Stimulated activated CD8-positive, alpha-beta memory T cell treated with anti-CD3 and anti-CD28 coated beads, Interleukin-4, amount 100 ng/mL, for 4 hours (primary cell): ENCODE data around the gene EDA.

Experiments used
- DNase-seq, 2 donors: peaks; one replicate each; pipeline ENCODE4 v3.0.0-alpha.2; 2020; ENCODE audit warnings: low read depth in 2 of 2, low spot score in 1 of 2

EDA gene

DNA sequence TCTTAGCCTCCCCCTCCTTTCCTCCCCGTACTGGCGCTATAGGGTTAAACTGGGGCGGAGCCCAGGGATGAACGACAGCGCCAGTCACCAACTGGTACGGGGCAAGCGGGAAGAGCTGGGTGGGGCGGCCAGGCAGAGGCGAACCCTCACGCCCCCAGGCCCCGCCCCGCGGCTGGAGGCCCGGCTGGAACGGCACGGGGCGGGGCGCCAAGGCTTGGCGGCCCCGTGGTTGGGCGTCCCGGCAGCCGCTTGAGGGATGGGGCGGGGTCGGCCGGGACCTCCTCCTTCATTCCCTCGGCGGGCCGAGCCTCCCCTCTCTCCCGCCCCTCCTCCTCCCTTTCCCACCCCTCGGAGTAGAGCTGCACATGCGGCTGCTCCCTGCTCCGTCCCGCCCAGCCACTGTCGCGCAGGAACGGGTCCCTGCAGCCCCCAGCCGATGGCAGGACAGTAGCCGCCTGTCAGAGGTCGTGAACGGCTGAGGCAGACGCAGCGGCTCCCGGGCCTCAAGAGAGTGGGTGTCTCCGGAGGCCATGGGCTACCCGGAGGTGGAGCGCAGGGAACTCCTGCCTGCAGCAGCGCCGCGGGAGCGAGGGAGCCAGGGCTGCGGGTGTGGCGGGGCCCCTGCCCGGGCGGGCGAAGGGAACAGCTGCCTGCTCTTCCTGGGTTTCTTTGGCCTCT, at the start of gene EDA:
TSS of gene EDA (plus strand) at position 335 of the 678 bp plus-strand sequence.
- DNase-seq = peak; percentile 12 to 16

GRCh38 chrX:69568828-69569227, 47.1 kb upstream of the EDA start:
- DNase-seq = no peak

DNA sequence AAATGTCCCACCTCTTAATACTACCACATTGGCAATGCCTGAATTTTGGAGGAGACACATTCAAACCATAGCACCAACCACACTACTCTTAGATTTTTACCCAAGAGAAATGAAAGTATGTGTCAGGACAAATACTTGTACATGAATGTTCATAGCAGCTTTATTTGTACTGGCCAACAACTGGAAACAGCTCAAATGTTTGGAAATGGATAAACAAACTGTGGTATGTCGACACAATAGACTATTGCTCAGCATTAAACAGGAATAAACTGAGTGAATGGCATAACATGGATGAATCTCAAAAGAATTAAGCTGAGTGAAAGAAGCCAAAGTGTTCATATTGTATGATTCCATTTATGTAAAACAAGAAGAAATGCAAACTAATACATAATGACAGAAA, 18.5 kb upstream of the EDA start:
- no peak for DNase-seq

DNA sequence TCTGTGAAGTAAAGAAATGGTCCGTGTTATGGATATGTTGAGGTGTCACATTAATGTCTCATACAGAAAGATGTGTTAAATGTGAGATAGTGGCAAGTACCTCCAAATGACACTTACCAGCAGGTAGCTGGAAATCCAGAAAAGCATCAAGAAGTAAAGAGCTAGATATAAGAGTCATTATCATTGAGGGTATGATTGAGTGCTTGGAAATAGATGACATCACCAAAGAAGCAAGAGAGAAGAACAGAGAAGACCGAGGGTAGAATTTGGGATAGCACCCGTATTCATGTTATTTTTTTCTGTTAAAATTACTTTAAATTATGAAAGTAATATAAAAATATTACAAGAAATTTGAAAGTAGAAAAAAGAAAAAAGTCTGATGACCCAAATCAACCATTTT, 15.7 kb upstream of the EDA start:
- DNase-seq = no peak

DNA sequence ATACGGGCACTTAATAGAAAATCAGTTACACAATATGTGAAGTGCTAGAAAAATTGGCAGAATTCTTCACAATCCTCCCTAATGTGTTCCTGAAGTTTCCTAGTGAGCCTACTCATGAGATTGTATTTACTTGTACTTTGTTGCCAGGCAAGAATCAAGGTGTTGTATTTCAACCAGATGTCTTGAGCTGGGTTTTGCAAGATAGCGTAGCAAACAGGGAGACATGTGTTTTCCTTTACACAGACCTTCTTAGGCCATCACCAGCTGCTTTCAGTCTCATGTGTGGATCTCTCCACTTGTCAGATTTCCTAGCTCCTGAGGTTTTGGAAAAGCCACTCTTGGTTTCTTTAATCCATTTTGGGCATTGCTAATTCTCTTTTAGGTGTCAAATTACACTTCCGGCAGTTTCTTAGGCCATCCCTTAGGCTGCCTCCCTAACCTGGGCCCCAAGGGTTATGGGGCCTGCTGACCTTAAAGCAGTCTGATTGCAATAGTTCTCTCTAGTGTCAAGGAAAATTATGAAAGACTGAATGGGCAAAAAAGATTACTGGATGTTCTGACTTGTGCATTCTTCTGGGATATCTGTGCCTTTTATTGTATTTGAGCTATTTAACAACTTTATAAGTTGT, 12.2 kb upstream of the EDA start:
- no peak for DNase-seq

DNA sequence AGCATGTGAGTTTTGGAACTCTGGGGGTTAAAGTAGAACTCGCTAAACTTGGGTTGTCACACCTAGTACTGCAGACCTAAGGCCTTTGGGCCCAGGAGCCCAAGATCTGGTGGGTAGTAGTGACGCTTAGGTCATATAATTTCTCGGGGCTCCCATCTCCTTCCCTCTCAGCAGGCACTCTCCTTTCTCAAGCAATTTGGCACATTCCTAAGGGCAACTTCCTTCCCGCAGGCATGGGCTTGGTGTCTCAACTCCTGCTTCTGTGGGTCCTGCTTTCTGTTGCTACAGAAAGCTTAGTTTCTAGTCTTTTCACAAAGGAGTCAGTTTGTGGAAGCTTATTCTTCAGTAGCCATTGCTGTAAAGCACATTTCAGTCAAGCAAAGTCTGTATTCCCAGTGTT, 10.4 kb upstream of the EDA start:
- DNase-seq = no peak

GRCh38 chrX:69607616-69608015, 8.3 kb upstream of the EDA start:
- DNase-seq = no peak

- DNase-seq = no peak
These were observed 2.0 kb upstream of the EDA start for GRCh38 chrX:69613946-69614345.

DNA sequence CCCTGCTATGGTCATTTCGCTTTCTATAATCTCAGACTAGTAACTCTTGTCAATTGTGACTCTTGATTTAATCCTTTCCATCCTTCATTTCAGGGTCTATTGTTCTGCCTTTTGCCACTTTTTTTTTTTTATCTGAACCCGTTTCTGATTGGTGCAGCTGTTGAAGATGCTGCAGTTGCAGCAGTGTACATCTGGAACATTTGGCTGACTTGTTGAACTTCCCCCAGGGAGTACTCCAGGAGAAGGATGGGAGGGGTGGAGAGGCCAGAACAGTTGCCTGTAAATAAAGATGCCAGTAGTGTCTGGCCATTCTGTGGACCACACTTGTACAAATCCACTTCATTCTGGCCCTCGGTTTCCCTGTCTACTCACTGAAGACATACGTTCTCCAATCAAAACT, 1.0 kb upstream of the EDA start:
- no peak for DNase-seq

DNA sequence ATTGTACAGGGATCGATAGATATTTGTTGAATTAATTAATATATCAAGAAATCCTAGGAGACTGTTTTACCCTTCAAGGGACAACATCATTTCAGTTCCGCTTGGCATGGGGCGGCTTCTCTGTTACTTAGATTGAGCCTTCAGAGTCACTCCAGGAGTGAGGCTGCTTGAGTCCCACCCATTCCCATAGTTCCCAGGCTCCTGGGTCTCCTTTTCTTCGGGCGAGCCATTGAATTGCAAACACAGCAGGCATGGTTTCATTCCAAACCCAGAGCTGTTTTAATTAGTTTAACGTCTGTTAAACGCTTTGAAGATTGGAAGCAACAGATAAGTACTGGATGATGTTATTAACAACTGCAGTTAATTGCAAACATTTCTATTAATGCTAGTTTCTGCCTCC, 571 bp upstream of the EDA start:
- no peak for DNase-seq

- DNase-seq = no peak
These were observed 717 bp downstream of the EDA start for GRCh38 chrX:69616457-69617203.

- no peak for DNase-seq
These were observed 2.9 kb downstream of the EDA start for GRCh38 chrX:69618803-69619202.

DNA sequence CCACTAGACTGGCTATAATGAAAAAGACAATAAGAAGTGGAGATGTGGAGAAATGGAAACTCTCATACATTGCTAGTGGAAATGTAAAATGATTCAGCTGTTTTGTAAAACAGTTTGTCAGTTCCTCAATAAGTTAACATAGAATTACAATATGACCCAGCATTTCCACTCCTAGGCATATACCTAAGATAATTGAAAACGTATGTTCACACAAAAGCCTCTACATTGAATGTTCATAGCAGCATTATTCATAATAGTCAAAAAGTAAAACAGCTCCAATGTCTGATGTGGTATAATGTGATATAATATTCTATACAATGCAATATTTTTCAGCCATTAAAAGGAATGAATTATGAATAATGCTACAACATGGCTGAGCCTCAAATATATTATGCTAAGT, 10.2 kb downstream of the EDA start:
- no peak for DNase-seq

GRCh38 chrX:69627744-69628143, 11.8 kb downstream of the EDA start:
- DNase-seq = no peak

- DNase-seq = no peak
These were observed 14.2 kb downstream of the EDA start for GRCh38 chrX:69630147-69630546.

DNA sequence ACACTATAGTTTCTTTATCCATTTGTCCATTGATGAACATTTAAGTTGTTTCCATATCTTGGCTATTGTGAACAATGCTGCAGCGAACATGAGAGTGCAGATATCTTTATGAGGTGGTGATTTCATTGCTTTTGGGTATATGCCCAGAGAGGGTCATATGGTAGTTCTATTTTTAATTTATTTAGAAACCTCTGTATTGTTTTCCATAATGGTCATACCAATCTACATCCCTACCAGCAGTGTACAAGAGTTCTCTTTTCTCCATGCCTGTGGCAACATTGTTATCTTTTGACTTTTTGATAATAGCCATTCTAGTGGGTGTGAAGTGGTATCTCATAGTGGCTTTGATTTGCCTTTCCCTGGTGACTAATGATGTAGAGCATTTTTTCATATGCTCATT, 48.8 kb downstream of the EDA start:
- DNase-seq = no peak

- no peak for DNase-seq
These were observed 54.2 kb downstream of the EDA start for GRCh38 chrX:69670001-69670555.

DNA sequence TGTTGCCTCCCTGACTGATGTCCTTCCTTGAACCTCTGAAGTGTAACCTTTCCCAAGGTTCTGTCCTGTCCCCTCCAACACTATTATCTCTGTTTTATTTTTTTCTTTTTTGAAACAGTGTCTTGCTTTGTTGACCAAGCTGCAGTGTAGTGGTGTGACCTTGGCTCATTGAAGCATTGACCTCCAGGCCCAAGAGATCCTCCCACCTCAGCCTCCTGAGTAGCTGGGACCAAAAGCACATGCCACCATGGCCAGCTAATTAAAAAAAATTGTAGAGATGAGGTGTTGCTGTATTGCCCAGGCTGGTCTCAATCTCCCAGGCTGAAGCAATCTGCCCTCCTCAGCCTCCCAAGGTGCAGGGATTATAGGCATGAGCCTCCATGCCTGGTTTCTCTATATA, 59.0 kb downstream of the EDA start:
- no peak for DNase-seq

DNA sequence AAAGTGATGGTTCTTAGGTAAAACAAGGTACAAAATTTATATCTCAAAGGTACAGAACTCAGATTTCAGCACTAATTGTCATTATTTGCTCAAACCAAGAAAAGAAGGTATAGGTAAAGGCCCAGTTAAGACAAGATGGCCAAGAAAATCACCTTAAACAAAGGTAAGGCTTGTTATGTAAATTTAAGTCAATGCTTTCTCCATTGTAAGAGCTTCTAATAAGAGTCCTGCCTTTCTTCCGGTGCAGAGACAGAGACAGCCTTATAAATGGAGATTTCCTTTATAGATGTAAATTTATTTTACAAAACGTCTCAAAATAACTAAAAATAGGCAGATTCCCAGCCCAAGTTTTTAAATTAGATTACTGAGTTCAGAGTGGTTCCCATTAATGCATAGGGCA, 89.9 kb downstream of the EDA start:
- DNase-seq = no peak

DNA sequence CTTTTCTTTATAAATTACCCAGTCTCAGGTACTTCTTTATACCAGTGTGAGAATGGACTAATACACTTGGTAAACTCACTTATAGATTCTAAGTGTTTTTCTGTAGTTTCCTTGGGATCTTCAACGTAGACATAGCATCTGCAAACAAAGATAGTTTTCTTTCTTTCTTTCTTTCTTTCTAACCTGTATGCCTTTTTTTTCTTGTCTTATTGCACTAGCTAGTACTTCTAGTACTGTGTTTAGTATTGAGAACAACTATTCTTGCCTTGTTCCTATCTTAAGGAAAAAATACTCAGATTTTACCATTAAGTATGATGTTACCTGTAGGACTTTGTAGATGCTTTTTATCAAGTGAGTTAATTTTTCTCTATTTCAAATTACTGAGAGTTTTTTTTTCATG, 102.2 kb downstream of the EDA start:
- DNase-seq = no peak

- no peak for DNase-seq
These were observed 108.4 kb downstream of the EDA start for GRCh38 chrX:69724307-69724706.

DNA sequence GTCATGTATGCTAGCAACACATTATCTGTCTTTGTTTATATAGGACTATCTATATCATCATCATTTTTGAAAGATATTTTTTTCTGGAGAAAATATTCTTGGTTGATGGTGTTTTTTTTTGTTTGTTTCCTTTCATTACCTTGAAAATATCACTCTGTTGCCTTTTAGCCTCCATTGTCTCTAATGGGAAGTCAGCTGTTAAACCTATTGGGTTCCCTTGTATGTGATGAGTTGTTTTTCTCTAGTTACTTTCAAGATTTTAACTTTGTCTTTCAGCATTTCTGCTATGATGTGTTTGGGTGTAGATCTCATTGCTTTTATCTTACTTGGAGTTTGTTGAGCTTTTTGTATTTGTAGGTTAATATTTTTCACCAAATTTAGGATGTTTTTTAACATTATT, 124.4 kb downstream of the EDA start:
- DNase-seq = no peak
